GM12878 (cell line): ENCODE results near the gene PDPK1. TPM values are rescaled to one million over a fixed set of nuclear protein-coding genes. Genes with fewer than 3 reads are reported as not detected.
A peak's percentile ranks its signal among the peaks of the same experiment; 100 is the strongest.

Experiments
- ASH2L ChIP-seq: fragments of 300-600, 200-600 bp; sonication (generic); IDR thresholded peaks from 2 replicates; pipeline ENCODE4 v1.6.1; 2017; ENCODE audit warnings: low read depth, mild to moderate bottlenecking, borderline replicate concordance
- BHLHE40 ChIP-seq, 2 experiments: fragments of 450-650 bp in 1 of 2; IDR thresholded peaks; 2 replicates each; pipeline ENCODE4 v1.6.1; 2011 to 2017; ENCODE audit warnings: low read depth in 2 of 2, borderline replicate concordance in 1 of 2, improper control_type of control experiment in 1 of 2, low read length in 1 of 2, mild to moderate bottlenecking in 1 of 2
- BMI1 ChIP-seq: fragments of 450-650 bp; IDR thresholded peaks from 2 replicates; pipeline ENCODE4 v1.6.1; 2016; ENCODE audit warnings: mild to moderate bottlenecking, moderate library complexity, borderline replicate concordance
- IKZF1 ChIP-seq: fragments of 450-650 bp; conservative IDR thresholded peaks from 2 replicates; pipeline ENCODE4 v1.6.1; 2017; ENCODE audit warnings: antibody characterized with exemption, mild to moderate bottlenecking
- MEF2B ChIP-seq: fragments of 450-650 bp; IDR thresholded peaks from 2 replicates; pipeline ENCODE4 v1.6.1; 2018; ENCODE audit warnings: mild to moderate bottlenecking, moderate library complexity; ENCODE audit not compliant: partially characterized antibody, poor library complexity, severe bottlenecking
- MXI1 ChIP-seq: fragments of 150-350 bp; IDR thresholded peaks from 2 replicates; pipeline ENCODE4 v1.6.1; 2011; ENCODE audit warnings: low read depth, mild to moderate bottlenecking, inconsistent platforms, low read length, improper control_type of control experiment
- NR2C1 ChIP-seq: fragments of 450-650 bp; IDR thresholded peaks from 2 replicates; pipeline ENCODE4 v1.6.1; 2017; ENCODE audit warnings: antibody characterized with exemption, mild to moderate bottlenecking, moderate library complexity
- POLR2A ChIP-seq: IDR thresholded peaks from 2 replicates; pipeline ENCODE4 v1.6.1; 2011; ENCODE audit warnings: low read depth, mild to moderate bottlenecking, low read length
- SIN3A ChIP-seq: IDR thresholded peaks from 2 replicates; pipeline ENCODE4 v1.6.1; 2012; ENCODE audit warnings: low read depth, low read length, improper control_type of control experiment
- SIX5 ChIP-seq: IDR thresholded peaks from 2 replicates; pipeline ENCODE4 v1.6.1; 2011; ENCODE audit warnings: mild to moderate bottlenecking, low read depth, low read length, moderate library complexity; ENCODE audit not compliant: severe bottlenecking
- TAF1 ChIP-seq: IDR thresholded peaks from 2 replicates; pipeline ENCODE4 v1.6.1; 2011; ENCODE audit warnings: mild to moderate bottlenecking, low read depth, low read length, borderline replicate concordance
- TBL1XR1 ChIP-seq: IDR thresholded peaks from 2 replicates; pipeline ENCODE4 v1.6.1; 2012; ENCODE audit warnings: low read depth, low read length, improper control_type of control experiment
- TCF12 ChIP-seq: IDR thresholded peaks from 2 replicates; pipeline ENCODE4 v1.6.1; 2011; ENCODE audit warnings: low read depth, mild to moderate bottlenecking, low read length
- TCF3 ChIP-seq: IDR thresholded peaks from 2 replicates; pipeline ENCODE4 v1.6.1; 2012; ENCODE audit warnings: low read depth, mild to moderate bottlenecking, low read length, borderline replicate concordance; ENCODE audit not compliant: insufficient read depth
- ZSCAN29 ChIP-seq: fragments of 450-650 bp; IDR thresholded peaks from 2 replicates; pipeline ENCODE4 v1.6.1; 2017; ENCODE audit warnings: mild to moderate bottlenecking, moderate library complexity
- polyA plus RNA-seq, 11 experiments: library from polyadenylated mRNA; depleted of rRNA in 4 of 11; unstranded in 6 of 11; stranded (reverse) in 5 of 11; fragments of >200 nt; fragmentation: Nextera tagmentation in 4 of 11; fragmentation: Illumina TruSeq in 1 of 11; extraction: Ambion mirVana in 4 of 11; extraction: Trizol in 1 of 11; gene quantifications; 1 replicate in 1 of 11; 2 replicates in 10 of 11; pipeline versions ENCODE4 v1.2.1 to v1.2.3, GENCODE V29; 2011 to 2016; ENCODE audit warnings: inconsistent platforms in 2 of 11, missing spikeins in 2 of 11, low read depth in 1 of 11
- total RNA-seq, 4 experiments: library from RNA; depleted of rRNA in 3 of 4; stranded (reverse); fragments of >200 nt in 3 of 4; fragmentation: Illumina TruSeq in 1 of 4; extraction: Trizol in 1 of 4; gene quantifications; 2 replicates each; pipeline versions ENCODE4 v1.2.1 to v1.2.3, GENCODE V29; 2013 to 2021
- TF ChIP-seq, protein P1 (sequence below): IDR thresholded peaks from 2 replicates; pipeline ENCODE4 v1.6.1; 2011; ENCODE audit warnings: borderline replicate concordance, low read depth, mild to moderate bottlenecking, moderate library complexity, mixed read lengths, low read length; ENCODE audit not compliant: insufficient read depth; ENCODE audit errors: extremely low read length
- TF ChIP-seq, protein P2 (sequence below): IDR thresholded peaks from 2 replicates; pipeline ENCODE4 v1.6.1; 2012; ENCODE audit warnings: low read depth, low read length, improper control_type of control experiment
- TF ChIP-seq, protein P3 (sequence below): fragments of 450-650 bp; IDR thresholded peaks from 2 replicates; pipeline ENCODE4 v1.6.1; 2016; ENCODE audit warnings: mild to moderate bottlenecking
- TF ChIP-seq, protein P4 (sequence below): fragments of 450-650 bp; IDR thresholded peaks from 2 replicates; pipeline ENCODE4 v1.6.1; 2017; ENCODE audit warnings: mild to moderate bottlenecking, moderate library complexity
- TF ChIP-seq, protein P5 (sequence below): IDR thresholded peaks from 2 replicates; pipeline ENCODE4 v1.6.1; 2011; ENCODE audit warnings: borderline replicate concordance, low read depth, mild to moderate bottlenecking, moderate library complexity, low read length; ENCODE audit not compliant: insufficient read depth, poor library complexity, severe bottlenecking

The PDPK1 gene
- total and polyA plus RNA-seq, 10 of the 15 experiments (the other 5 are each of a cell fraction or from before 2014, with no cell fraction given) = 3.9 to 41.3 (median 25.5) TPM

DNA sequence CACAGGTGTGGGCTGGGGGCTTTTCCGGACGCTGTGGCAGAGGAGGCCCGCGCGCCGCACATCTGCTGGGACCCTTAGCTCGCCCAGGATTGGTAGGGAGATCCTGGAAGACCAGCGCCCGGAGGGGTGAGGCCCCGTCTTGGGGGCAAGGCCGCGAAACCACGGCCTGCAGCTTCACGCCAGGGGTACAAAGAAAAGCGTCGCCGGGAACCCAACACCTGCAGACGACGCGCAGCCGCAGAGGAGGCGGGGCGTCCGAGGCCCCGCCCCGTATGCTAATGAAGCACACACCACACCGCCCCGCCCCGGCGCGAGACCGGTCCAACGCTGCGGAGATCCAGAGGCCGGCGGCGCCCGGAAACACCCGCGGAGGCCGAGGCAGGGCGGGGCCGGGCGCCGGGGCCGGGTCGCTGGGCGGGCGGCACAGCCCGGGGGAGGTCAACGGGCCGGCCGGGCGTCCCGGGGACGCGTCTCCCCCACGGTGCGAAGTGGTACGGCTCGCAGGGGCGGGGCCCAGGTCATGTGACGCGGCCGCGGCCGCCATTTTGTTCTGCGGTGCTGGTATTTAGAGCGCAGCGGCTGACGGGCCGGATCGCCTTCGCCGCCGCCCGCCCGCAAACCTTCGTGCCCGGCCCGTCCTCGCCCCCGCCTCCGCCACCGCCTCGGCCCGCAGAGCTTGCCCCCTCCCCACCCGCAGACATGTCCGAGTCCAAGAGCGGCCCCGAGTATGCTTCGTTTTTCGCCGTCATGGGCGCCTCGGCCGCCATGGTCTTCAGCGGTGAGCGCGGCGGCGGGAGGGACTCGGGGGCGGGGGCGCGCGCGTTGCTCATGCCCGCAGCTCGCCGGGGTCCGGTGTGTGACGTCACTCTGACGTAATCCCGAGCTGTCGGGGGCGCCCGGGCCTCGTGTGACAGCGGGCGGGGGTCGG lies 24.2 kb upstream of the PDPK1 start, which contains the start of gene ATP6V0C (continued):
- TF ChIP-seq, protein P1, sequence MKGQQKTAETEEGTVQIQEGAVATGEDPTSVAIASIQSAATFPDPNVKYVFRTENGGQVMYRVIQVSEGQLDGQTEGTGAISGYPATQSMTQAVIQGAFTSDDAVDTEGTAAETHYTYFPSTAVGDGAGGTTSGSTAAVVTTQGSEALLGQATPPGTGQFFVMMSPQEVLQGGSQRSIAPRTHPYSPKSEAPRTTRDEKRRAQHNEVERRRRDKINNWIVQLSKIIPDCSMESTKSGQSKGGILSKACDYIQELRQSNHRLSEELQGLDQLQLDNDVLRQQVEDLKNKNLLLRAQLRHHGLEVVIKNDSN = peak; percentile 93
- TF ChIP-seq ASH2L (peak; percentile 89; the same call in 1 of the 2 replicates), IKZF1 (peak; percentile 81), TAF1 (peak; percentile 87), SIN3A (peak; percentile 49; the same call in 1 of the 2 replicates), ZSCAN29 (no peak), POLR2A (peak; percentile 98), TBL1XR1 (peak; percentile 19; the same call in 1 of the 2 replicates), BMI1 (no peak), NR2C1 (peak; percentile 49; the same call in 1 of the 2 replicates), MEF2B (peak; percentile 17), TCF12 (peak; percentile 61; the same call in 1 of the 2 replicates), BHLHE40 (IDR thresholded peaks at IDR 0.05; ENCODE audit: borderline replicate concordance in 1 of 2, low read depth in 2 of 2, low read length in 1 of 2) (peak; percentile 93 to 99), MXI1 (peak; percentile 53), TCF3 (peak; percentile 59; the same call in 1 of the 2 replicates), SIX5 (peak; percentile 34)
- TF ChIP-seq, protein P2, sequence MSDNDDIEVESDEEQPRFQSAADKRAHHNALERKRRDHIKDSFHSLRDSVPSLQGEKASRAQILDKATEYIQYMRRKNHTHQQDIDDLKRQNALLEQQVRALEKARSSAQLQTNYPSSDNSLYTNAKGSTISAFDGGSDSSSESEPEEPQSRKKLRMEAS = peak; percentile 69
- TF ChIP-seq, protein P3, sequence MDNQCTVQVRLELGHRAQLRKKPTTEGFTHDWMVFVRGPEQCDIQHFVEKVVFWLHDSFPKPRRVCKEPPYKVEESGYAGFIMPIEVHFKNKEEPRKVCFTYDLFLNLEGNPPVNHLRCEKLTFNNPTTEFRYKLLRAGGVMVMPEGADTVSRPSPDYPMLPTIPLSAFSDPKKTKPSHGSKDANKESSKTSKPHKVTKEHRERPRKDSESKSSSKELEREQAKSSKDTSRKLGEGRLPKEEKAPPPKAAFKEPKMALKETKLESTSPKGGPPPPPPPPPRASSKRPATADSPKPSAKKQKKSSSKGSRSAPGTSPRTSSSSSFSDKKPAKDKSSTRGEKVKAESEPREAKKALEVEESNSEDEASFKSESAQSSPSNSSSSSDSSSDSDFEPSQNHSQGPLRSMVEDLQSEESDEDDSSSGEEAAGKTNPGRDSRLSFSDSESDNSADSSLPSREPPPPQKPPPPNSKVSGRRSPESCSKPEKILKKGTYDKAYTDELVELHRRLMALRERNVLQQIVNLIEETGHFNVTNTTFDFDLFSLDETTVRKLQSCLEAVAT = 0 out of 2 replicates have a peak, but pooled peaks have one; percentile 49
- TF ChIP-seq, protein P4, sequence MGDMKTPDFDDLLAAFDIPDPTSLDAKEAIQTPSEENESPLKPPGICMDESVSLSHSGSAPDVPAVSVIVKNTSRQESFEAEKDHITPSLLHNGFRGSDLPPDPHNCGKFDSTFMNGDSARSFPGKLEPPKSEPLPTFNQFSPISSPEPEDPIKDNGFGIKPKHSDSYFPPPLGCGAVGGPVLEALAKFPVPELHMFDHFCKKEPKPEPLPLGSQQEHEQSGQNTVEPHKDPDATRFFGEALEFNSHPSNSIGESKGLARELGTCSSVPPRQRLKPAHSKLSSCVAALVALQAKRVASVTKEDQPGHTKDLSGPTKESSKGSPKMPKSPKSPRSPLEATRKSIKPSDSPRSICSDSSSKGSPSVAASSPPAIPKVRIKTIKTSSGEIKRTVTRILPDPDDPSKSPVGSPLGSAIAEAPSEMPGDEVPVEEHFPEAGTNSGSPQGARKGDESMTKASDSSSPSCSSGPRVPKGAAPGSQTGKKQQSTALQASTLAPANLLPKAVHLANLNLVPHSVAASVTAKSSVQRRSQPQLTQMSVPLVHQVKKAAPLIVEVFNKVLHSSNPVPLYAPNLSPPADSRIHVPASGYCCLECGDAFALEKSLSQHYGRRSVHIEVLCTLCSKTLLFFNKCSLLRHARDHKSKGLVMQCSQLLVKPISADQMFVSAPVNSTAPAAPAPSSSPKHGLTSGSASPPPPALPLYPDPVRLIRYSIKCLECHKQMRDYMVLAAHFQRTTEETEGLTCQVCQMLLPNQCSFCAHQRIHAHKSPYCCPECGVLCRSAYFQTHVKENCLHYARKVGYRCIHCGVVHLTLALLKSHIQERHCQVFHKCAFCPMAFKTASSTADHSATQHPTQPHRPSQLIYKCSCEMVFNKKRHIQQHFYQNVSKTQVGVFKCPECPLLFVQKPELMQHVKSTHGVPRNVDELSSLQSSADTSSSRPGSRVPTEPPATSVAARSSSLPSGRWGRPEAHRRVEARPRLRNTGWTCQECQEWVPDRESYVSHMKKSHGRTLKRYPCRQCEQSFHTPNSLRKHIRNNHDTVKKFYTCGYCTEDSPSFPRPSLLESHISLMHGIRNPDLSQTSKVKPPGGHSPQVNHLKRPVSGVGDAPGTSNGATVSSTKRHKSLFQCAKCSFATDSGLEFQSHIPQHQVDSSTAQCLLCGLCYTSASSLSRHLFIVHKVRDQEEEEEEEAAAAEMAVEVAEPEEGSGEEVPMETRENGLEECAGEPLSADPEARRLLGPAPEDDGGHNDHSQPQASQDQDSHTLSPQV = peak; percentile 29; the same call in 1 of the 2 replicates
- TF ChIP-seq, protein P5, sequence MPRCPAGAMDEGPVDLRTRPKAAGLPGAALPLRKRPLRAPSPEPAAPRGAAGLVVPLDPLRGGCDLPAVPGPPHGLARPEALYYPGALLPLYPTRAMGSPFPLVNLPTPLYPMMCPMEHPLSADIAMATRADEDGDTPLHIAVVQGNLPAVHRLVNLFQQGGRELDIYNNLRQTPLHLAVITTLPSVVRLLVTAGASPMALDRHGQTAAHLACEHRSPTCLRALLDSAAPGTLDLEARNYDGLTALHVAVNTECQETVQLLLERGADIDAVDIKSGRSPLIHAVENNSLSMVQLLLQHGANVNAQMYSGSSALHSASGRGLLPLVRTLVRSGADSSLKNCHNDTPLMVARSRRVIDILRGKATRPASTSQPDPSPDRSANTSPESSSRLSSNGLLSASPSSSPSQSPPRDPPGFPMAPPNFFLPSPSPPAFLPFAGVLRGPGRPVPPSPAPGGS = no peak
